Neural crest cell (in vitro differentiated cells): Measurements from ENCODE around the gene TTLL11. TPM values are rescaled to one million over a fixed set of nuclear protein-coding genes. Genes with fewer than 3 reads are reported as not detected.
A peak's percentile ranks its signal among the peaks of the same experiment; 100 is the strongest.
"Not testable (repeated sequence)": the region's sequence is repeated elsewhere in the genome, so short reads cannot be mapped to it uniquely, and the experiment has no call there.

Experiments
- DNase-seq: peaks from one replicate; pipeline ENCODE4 v3.0.0; 2021; ENCODE audit warnings: low read depth, mixed read lengths, low spot score
- H3K27ac Mint-ChIP-seq: one replicate; pipeline ENCODE4 v1.8.0; 2021; ENCODE audit warnings: mild to moderate bottlenecking, mixed read lengths; ENCODE audit not compliant: unreplicated experiment
- H3K27me3 Mint-ChIP-seq: 2 replicates; pipeline ENCODE4 v1.8.0; 2021; ENCODE audit warnings: low read depth, mild to moderate bottlenecking, mixed read lengths
- H3K36me3 Mint-ChIP-seq: 2 replicates; pipeline ENCODE4 v1.8.0; 2021; ENCODE audit warnings: low read depth, mild to moderate bottlenecking, mixed read lengths
- H3K4me1 Mint-ChIP-seq: 2 replicates; pipeline ENCODE4 v1.8.0; 2021; ENCODE audit warnings: mixed read lengths
- H3K4me3 Mint-ChIP-seq: one replicate; pipeline ENCODE4 v1.8.0; 2021; ENCODE audit warnings: mild to moderate bottlenecking, mixed read lengths
- H3K9me3 Mint-ChIP-seq: 2 replicates; pipeline ENCODE4 v1.8.0; 2021; ENCODE audit warnings: mixed read lengths
- CTCF ChIP-seq: fragments of 200-600 bp; sonication (generic); conservative IDR thresholded peaks from 2 replicates; pipeline ENCODE4 v1.5.0; 2021; ENCODE audit warnings: antibody characterized with exemption, mild to moderate bottlenecking
- total RNA-seq: library from RNA; stranded (reverse); gene quantifications from 2 replicates; pipeline ENCODE4 v1.2.1, GENCODE V29; 2021

TTLL11 gene
- total RNA-seq, 1 donor from 2014 or later = 9.1 TPM

DNA sequence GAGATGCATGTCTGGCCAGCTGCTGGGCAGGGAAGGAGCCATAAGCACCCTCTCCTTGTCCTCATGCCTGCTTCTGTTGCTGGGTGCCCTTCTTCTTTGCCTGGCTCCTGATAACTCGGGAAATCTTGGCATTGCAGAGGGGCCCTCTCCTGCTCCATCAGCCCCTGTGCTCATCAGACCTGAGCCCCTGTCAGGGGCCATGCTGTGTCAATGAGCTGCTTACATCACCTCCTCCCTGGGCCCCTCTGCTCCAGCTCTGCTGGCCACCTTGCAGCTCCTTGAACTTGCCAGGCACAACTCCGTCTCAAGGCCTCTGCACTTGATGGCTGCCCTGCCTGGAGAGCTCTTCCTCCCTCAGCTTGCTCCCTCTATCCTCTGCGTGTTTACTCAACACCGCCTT is 194.3 kb downstream of the TTLL11 start:
- peaks cover 19% of the 10 kb centered on the region for H3K4me1 Mint-ChIP-seq
- peak overlapping the region; percentile 29 for H3K27ac Mint-ChIP-seq
- H3K4me3 Mint-ChIP-seq = no peak overlapping the region
- DNase-seq = no peak
- H3K36me3 Mint-ChIP-seq = peaks cover 10% of the 10 kb centered on the region
- H3K9me3 Mint-ChIP-seq = peaks cover 14% of the 10 kb centered on the region
- peaks cover 12% of the 10 kb centered on the region for H3K27me3 Mint-ChIP-seq
- TF ChIP-seq CTCF = no peak

DNA sequence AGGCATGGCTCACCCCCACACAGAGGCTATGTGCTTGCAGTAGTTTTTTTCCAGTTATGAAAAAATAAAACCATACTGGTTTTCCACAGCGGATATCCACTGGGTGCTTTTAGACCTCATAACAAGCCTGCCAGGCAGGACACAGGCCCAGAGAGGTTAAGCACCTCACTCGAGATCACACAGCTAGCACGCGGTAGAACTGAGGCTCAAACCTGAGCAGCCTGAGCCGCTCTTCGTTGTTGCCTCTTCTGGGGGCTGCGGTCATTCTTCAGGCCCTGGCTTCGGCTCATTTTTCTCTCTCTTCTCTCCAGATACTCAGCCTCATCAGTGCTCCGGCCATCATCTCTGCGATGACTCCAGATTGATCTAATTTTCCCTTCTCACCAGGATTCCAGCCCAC is 196.0 kb downstream of the TTLL11 start:
- Mint-ChIP-seq H3K27ac (peak overlapping the region; percentile 10), H3K9me3 (peaks cover 14% of the 10 kb centered on the region), H3K36me3 (peaks cover 10% of the 10 kb centered on the region), H3K27me3 (peaks cover 22% of the 10 kb centered on the region), H3K4me3 (no peak overlapping the region), H3K4me1 (peaks cover 19% of the 10 kb centered on the region)
- no peak for TF ChIP-seq CTCF
- no peak for DNase-seq

GRCh38 chr9:121896545-121896943 is 196.6 kb downstream of the TTLL11 start:
- DNase-seq = no peak
- no peak for TF ChIP-seq CTCF
- H3K4me3 Mint-ChIP-seq = no peak overlapping the region
- H3K36me3 Mint-ChIP-seq = peaks cover 10% of the 10 kb centered on the region
- H3K27ac Mint-ChIP-seq = no peak overlapping the region
- H3K27me3 Mint-ChIP-seq = peaks cover 23% of the 10 kb centered on the region
- peaks cover 19% of the 10 kb centered on the region for H3K4me1 Mint-ChIP-seq
- H3K9me3 Mint-ChIP-seq = peaks cover 14% of the 10 kb centered on the region

DNA sequence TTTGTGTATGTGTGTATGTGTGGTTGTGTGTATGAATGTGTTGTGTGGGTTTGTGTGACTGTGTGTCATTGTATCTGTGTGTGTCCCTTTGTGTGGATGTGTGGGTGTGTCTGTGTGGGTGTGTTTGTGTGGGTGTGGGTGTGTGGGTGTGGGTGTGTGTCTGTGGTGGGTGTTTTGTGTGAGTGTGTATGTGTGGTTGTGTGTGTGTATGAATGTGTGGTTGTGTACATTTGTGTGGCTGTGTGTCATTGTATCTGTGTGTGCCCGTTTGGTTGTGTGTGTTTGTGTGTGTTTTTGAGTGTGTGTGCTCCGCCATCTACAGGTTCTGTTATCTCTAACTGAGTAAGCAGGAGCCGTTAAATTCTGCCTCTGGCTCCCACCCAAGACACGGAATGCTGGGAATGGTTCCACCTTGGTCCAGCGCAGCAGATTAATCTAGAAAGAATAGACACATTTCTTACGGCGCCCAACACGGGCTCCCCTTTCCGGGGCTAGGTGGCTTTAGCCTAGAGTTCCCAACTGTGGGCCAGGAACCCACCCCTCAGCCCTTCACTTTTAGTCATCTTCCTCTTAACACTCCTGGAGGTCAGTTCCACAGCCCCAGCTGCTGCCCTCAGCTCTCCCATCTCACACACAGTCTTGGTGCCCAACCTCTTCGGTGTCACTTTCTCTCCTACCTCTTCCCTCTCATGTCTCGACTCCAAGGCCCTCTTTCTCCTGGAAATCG is 197.1 kb downstream of the TTLL11 start:
- Mint-ChIP-seq H3K4me1 (peaks cover 19% of the 10 kb centered on the region), H3K27ac (no peak overlapping the region), H3K9me3 (peaks cover 10% of the 10 kb centered on the region), H3K36me3 (peaks cover 7% of the 10 kb centered on the region), H3K4me3 (no peak overlapping the region), H3K27me3 (peaks cover 28% of the 10 kb centered on the region)
- TF ChIP-seq CTCF = no peak
- DNase-seq = no peak

DNA sequence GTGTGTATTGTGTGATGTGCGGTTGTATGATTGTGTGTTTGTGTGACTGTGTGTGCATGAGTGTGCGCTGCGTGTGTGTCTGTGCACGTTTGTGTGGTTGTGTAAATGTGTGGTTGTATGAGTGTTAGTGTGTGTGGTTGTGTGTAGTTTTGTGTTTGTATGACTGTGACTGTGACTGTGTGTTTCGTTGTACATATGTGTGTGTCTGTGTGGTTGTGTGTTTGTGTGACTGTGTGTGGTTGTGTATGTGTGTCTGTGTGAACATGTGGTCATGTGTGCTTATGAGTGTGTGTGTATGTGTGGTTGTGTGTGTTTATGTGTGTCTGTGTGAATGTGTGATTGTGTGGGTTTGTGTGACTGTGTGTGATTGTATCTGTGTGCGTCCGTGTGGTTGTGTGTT is 197.8 kb downstream of the TTLL11 start:
- Mint-ChIP-seq H3K9me3 (peaks cover 8% of the 10 kb centered on the region), H3K27me3 (peaks cover 34% of the 10 kb centered on the region), H3K4me1 (peaks cover 19% of the 10 kb centered on the region), H3K27ac (no peak overlapping the region), H3K36me3 (peaks cover 5% of the 10 kb centered on the region), H3K4me3 (no peak overlapping the region)
- no peak for TF ChIP-seq CTCF
- DNase-seq = no peak

DNA sequence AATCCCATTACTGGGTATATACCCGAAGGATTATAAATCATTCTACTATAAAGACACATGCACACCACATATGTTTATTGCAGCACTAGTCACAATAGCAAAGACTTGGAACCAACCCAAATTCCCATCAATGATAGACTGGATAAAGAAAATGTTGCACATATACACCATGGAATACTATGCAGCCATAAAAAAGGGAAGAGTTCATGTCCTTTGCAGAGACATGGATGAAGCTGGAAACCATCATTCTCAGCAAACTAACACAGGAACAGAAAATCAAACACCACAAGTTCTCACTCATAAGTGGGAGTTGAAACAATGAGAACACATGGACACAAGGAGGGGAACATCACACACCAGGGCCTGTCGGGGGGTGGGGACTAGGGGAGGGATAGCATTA is 198.7 kb downstream of the TTLL11 start:
- H3K36me3 Mint-ChIP-seq, DNase-seq: not testable (repeated sequence)
- H3K27me3 Mint-ChIP-seq = peaks cover 42% of the 10 kb centered on the region

More for the DNA sequence above, 198.7 kb downstream of the TTLL11 start:
- H3K4me3 Mint-ChIP-seq, H3K27ac Mint-ChIP-seq, H3K9me3 Mint-ChIP-seq: not testable (repeated sequence)
- H3K4me1 Mint-ChIP-seq = peaks cover 19% of the 10 kb centered on the region
